Embryonic facial prominence (tissue), 1 donor: Measurements from ENCODE around the gene ISYNA1.

Source experiments
- DNase-seq: peaks from one replicate; pipeline ENCODE4 v3.0.0-alpha.2; 2016; ENCODE audit errors: extremely low spot score

The ISYNA1 gene

GRCh38 chr19:18437491-18438330 is at the start of gene ISYNA1:
ISYNA1 (minus strand) TSS chr19:18438133; CDS start chr19:18437979, 154 bp downstream.
- no peak for DNase-seq

GRCh38 chr19:18486746-18487145 is 48.8 kb upstream of the ISYNA1 start:
- DNase-seq: no peak

- DNase-seq: no peak
Observed at GRCh38 chr19:18484992-18485391, 47.1 kb upstream of the ISYNA1 start.

GRCh38 chr19:18483119-18483890 is 45.4 kb upstream of the ISYNA1 start:
- no peak for DNase-seq

- no peak for DNase-seq
Observed at GRCh38 chr19:18481505-18482222, 43.7 kb upstream of the ISYNA1 start.

GRCh38 chr19:18480006-18480691 is 42.2 kb upstream of the ISYNA1 start:
- DNase-seq: no peak

GRCh38 chr19:18478545-18479311 is 40.8 kb upstream of the ISYNA1 start:
- DNase-seq: no peak

GRCh38 chr19:18477974-18478373 is 40.0 kb upstream of the ISYNA1 start:
- no peak for DNase-seq

- DNase-seq: no peak
Observed at GRCh38 chr19:18477042-18477779, 39.3 kb upstream of the ISYNA1 start.

GRCh38 chr19:18476507-18477041 is 38.6 kb upstream of the ISYNA1 start:
- DNase-seq: no peak

- no peak for DNase-seq
Observed at GRCh38 chr19:18475762-18476331, 37.9 kb upstream of the ISYNA1 start.

GRCh38 chr19:18475004-18475453 is 37.1 kb upstream of the ISYNA1 start:
- no peak for DNase-seq

GRCh38 chr19:18474366-18474887 is 36.5 kb upstream of the ISYNA1 start:
- no peak for DNase-seq

GRCh38 chr19:18473706-18474087 is 35.8 kb upstream of the ISYNA1 start:
- DNase-seq: no peak

- DNase-seq: no peak
Observed at GRCh38 chr19:18473003-18473705, 35.2 kb upstream of the ISYNA1 start.

GRCh38 chr19:18470787-18471186 is 32.9 kb upstream of the ISYNA1 start:
- DNase-seq: no peak

GRCh38 chr19:18469069-18469846 is 31.3 kb upstream of the ISYNA1 start:
- DNase-seq: no peak

GRCh38 chr19:18468517-18468916 is 30.6 kb upstream of the ISYNA1 start:
- DNase-seq: no peak
